Measurements from ENCODE around the gene FAM219B. TPM values are rescaled to one million over a fixed set of nuclear protein-coding genes. Genes with fewer than 3 reads are reported as not detected.

Gene FAM219B, protein sequence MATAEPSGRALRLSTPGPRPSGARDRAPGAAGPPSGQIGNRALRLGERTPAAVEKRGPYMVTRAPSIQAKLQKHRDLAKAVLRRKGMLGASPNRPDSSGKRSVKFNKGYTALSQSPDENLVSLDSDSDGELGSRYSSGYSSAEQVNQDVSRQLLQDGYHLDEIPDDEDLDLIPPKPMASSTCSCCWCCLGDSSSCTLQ
- 56.1 and 57.1 TPM in 2 replicates for total RNA-seq (2021; fragmentation: NEBNext Ultra II Directional; extraction: Animal tissue kit (Norgen Biotek cat#: 25700))
- polyA plus RNA-seq (2011; rRNA removed) = 66.6 and 91.3 TPM in 2 replicates
- polyA plus RNA-seq (2011; cell fraction: cytosol; rRNA removed) = 111 TPM
- polyA plus RNA-seq (2011; cell fraction: nucleus; rRNA removed) = 237 TPM
- polyA plus RNA-seq (2012, experiment 1 of 2) = 43.7 to 58.2 TPM (median 47.1 TPM) in 4 replicates
- polyA plus RNA-seq (2012, experiment 2 of 2) = 24.3 TPM
- polyA plus RNA-seq (2013, experiment 1 of 2) = 42.0 TPM
- polyA plus RNA-seq (2013, experiment 2 of 2) = 27.8 TPM
- polyA minus RNA-seq (2011; rRNA and poly(A)+ RNA removed) = 61.6 and 65.5 TPM in 2 replicates
- polyA minus RNA-seq (2011; cell fraction: cytosol; rRNA and poly(A)+ RNA removed) = 27.2 TPM
- polyA minus RNA-seq (2011; cell fraction: nucleus; rRNA and poly(A)+ RNA removed) = 58.1 TPM
- long read RNA-seq, experiment 1, partial matches to known transcripts = 10 of 17 reads
- long read RNA-seq, experiment 1, other reads (novel, unspliced or antisense) = 4 of 17 reads
- long read RNA-seq, experiment 2, partial matches to known transcripts = 0 of 3 reads
- long read RNA-seq, experiment 2, other reads (novel, unspliced or antisense) = 2 of 3 reads

DNA sequence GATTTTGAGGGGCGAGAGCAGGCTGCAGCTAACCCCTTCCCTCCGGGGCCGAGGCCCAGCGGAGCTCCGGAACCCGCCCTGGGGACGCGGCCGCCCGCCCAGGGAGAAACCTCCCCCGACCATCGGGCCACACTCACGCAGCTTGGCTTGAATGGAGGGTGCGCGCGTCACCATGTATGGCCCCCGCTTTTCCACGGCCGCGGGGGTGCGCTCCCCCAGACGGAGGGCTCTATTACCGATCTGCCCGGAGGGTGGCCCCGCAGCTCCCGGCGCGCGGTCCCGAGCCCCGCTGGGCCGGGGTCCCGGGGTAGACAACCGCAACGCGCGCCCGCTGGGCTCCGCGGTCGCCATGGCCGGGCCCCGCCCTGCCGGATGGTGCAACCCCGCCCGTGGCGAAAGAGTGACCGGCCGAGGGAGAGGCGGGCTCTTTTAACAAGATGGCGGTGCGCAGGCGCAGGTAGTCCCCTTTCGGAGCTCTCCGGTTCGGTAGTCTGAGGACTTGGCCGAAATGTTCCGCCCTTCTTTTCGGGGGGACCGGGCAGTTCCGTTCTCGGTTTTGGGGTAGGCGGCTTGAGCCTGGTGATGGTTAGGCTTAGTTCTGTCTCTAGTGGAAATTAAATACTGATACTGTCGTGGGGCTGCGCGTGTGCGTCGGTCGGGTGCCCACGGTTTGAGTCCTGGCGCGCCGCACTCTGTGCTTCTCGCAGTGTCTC lies at the start of gene FAM219B:
Gene FAM219B, minus strand, starts transcription at position 402 of the 713 bp plus-strand sequence. Its CDS starts 51 bp downstream, at position 351.
- peaks cover 2 to 4% (median 3%) of the 10 kb centered on the region in 4 experiments for H3K4me1 ChIP-seq (replicated peaks in 1 of 4; ENCODE audit: control insufficient read depth in 3 of 4, insufficient read depth in 4 of 4, low read length in 3 of 4)
- peak within 1 kb of the TSS; percentile 71 for H3K27ac ChIP-seq (ENCODE audit: low read depth, low read length)
- H2BK15ac ChIP-seq (ENCODE audit: low read length) = no peak within 1 kb of the TSS
- no peak within 1 kb of the TSS for H2BK120ac ChIP-seq (replicated peaks; ENCODE audit: low read depth, low read length)
- CTCF ChIA-PET (ENCODE audit: partially characterized antibody) = interaction anchor here (0.9 to 2.0 kb wide), 7 partner anchors 15 to 273 kb away, joined by 3 to 12 read pairs (median 3); no protein-coding TSS in a partner anchor
- peak within 1 kb of the TSS; percentile 71 for H3K4ac ChIP-seq (replicated peaks; ENCODE audit: insufficient read length, low read depth, low read length)
- H3K9me3 ChIP-seq (ENCODE audit: insufficient read depth in 2 of 2, low read depth in 1 of 2, low read length in 1 of 2) = no peaks in the 10 kb centered on the region
- peak within 1 kb of the TSS; percentile 93 for H3K18ac ChIP-seq (ENCODE audit: extremely low read depth, low read length)
- no peak within 1 kb of the TSS for H3K23ac ChIP-seq (ENCODE audit: insufficient read length)
- H4K8ac ChIP-seq (ENCODE audit: extremely low read depth, insufficient read depth, low read length) = peak within 1 kb of the TSS; percentile 83; the same call in 1 of the 2 replicates
- peak within 1 kb of the TSS; percentile 84 to 92 (median 84) for H3K9ac ChIP-seq (replicated peaks in 1 of 4; ENCODE audit: extremely low read depth in 1 of 4, low read depth in 3 of 4, low read length in 3 of 4)
- H2BK12ac ChIP-seq (ENCODE audit: low read depth, low read length) = no peak within 1 kb of the TSS
- no peaks in the 10 kb centered on the region for H3K27me3 ChIP-seq (replicated peaks in 1 of 4; ENCODE audit: control insufficient read depth in 3 of 4, extremely low read depth in 1 of 4, insufficient read depth in 3 of 4, low read length in 3 of 4)
- FAIRE-seq (no peak), DNase-seq (ENCODE audit: low read depth in 1 of 2, low spot score in 2 of 2) (peak in 1 of 2 experiments; percentile 90)
- H4K5ac ChIP-seq (ENCODE audit: insufficient read length, low read depth, low read length) = peak within 1 kb of the TSS; percentile 94
- POLR2A ChIA-PET (ENCODE audit: partially characterized antibody) = interaction anchor here (0.8 to 11.9 kb wide), 20 partner anchors 8 to 146 kb away, joined by 3 to 116 read pairs (median 6); partner anchors contain the start of genes COX5A, MPI, RPP25 and ULK3
- H2BK5ac ChIP-seq (ENCODE audit: low read depth, low read length) = peak within 1 kb of the TSS; percentile 72; the same call in 1 of the 2 replicates
- peak within 1 kb of the TSS; percentile 95 for H3K56ac ChIP-seq (replicated peaks; ENCODE audit: insufficient read length, low read depth, low read length)
- no peaks in the 10 kb centered on the region for H3K79me1 ChIP-seq (ENCODE audit: low read depth, low read length)
- H2AK5ac ChIP-seq (ENCODE audit: low read depth, low read length) = no peak within 1 kb of the TSS
- H4K91ac ChIP-seq (replicated peaks; ENCODE audit: insufficient read length, low read length) = peak within 1 kb of the TSS; percentile 79
- peaks cover 8 to 35% (median 22%) of the 10 kb centered on the region in 4 experiments; a peak in 7 of 8 replicates for H3K36me3 ChIP-seq (ENCODE audit: control insufficient read depth in 2 of 4, insufficient read depth in 4 of 4, low read length in 3 of 4)
- peak within 1 kb of the TSS; percentile 79 for H2AFZ ChIP-seq (ENCODE audit: low read length)
- H3K23me2 ChIP-seq (ENCODE audit: low read depth, low read length) = peaks cover 6% of the 10 kb centered on the region; the same call in 1 of the 2 replicates
- H3K4me2 ChIP-seq (ENCODE audit: insufficient read depth in 1 of 2, low read depth in 2 of 2, low read length in 2 of 2) = peak within 1 kb of the TSS; percentile 77 to 83
- peaks cover 0 to 15% of the 10 kb centered on the region in 2 experiments; a peak in 2 of 4 replicates for H3K79me2 ChIP-seq (ENCODE audit: control insufficient read depth in 1 of 2, insufficient read depth in 2 of 2, low read length in 2 of 2)
- H3K4me3 ChIP-seq (ENCODE audit: extremely low read depth in 1 of 4, insufficient read depth in 2 of 4, low read depth in 3 of 4, low read length in 4 of 4) = peak within 1 kb of the TSS; percentile 79 to 94 (median 90)
- WGBS, 2 experiments (ENCODE audit: extremely low coverage in 1 of 2, insufficient coverage in 1 of 2, insufficient read length in 1 of 2, insufficient replicate concordance in 2 of 2, low coverage in 1 of 2, low lambda C conversion rate in 2 of 2, missing lambda C conversion rate in 1 of 2) = 2% methylated on average over 40 of the region's 74 CpGs; no CpG with 5 or more reads in 1 of the 2 experiments
- no peak within 1 kb of the TSS for H2BK20ac ChIP-seq (ENCODE audit: low read length)
- peaks cover 2 to 7% of the 10 kb centered on the region in 2 experiments for H4K20me1 ChIP-seq (replicated peaks in 1 of 2; ENCODE audit: control insufficient read depth in 1 of 2, insufficient read depth in 2 of 2, low read length in 2 of 2)
- H3K14ac ChIP-seq (ENCODE audit: insufficient read length) = no peak within 1 kb of the TSS
- TF ChIP-seq HDAC6 (IDR thresholded peaks at IDR 0.05; ENCODE audit: low read depth, low read length) (no peak), EGR1 (IDR thresholded peaks at IDR 0.05; ENCODE audit: borderline replicate concordance, low read depth, low read length) (no peak), TAF1 (IDR thresholded peaks at IDR 0.05; ENCODE audit: low read depth, low read length) (peak; percentile 82; the same call in 1 of the 2 replicates), CBX8 (IDR thresholded peaks at IDR 0.05; ENCODE audit: borderline replicate concordance, low read depth, low read length) (no peak), GABPA (IDR thresholded peaks at IDR 0.05; ENCODE audit: borderline replicate concordance, insufficient read depth, low read length) (no peak), CTBP2 (IDR thresholded peaks at IDR 0.05; ENCODE audit: borderline replicate concordance, insufficient read depth, insufficient read length, low read length) (no peak), GTF2F1 (IDR thresholded peaks at IDR 0.05; ENCODE audit: borderline replicate concordance, low read depth, low read length) (no peak)

Measured in H1 (cell line).